ENCODE results near the gene ELMO1. TPM values are rescaled to one million over a fixed set of nuclear protein-coding genes. Genes with fewer than 3 reads are reported as not detected.

ELMO1 gene
- total and polyA plus RNA-seq, 2 of the 13 experiments (the other 11 are each of a cell fraction or from before 2014, with no cell fraction given): 0.11 to 0.17 TPM

DNA sequence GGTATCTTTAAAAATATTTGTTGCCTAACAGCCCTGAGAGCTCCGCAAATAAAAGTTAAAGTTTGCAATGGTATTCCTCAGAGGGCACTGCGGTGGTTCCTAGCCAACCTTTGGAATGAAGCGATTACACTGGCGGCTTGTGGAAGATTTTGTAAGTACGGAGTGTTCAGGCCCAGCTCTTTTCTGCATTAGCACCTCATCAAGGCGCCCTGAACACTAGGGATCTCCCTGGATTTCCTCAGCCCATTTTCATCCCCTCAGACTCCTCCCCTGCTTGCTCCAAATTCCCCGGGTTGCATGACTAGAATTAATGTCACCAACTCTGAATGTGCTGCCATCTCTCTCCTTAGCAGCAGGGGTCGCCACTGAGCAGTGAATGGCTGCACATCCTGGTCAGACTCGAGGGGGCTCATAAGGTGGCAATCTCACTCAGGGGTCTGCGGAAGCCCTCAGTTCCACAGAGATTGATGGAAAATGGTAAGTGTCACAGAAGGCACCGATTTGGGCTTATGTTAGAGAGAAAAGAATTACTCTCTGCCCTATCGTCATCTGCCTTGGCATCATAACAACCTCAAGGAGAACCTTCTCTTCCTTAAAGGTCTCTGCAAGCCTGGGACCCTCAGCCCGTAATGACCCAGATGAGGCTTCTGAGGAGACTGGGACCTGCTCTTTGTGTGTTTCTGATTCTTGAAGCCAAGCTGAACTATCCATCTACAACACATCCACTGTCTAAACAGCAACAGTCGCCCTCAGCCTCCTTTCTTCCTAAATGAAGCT, 461.5 kb downstream of the ELMO1 start (continued):
- TF ChIP-seq, protein P1, sequence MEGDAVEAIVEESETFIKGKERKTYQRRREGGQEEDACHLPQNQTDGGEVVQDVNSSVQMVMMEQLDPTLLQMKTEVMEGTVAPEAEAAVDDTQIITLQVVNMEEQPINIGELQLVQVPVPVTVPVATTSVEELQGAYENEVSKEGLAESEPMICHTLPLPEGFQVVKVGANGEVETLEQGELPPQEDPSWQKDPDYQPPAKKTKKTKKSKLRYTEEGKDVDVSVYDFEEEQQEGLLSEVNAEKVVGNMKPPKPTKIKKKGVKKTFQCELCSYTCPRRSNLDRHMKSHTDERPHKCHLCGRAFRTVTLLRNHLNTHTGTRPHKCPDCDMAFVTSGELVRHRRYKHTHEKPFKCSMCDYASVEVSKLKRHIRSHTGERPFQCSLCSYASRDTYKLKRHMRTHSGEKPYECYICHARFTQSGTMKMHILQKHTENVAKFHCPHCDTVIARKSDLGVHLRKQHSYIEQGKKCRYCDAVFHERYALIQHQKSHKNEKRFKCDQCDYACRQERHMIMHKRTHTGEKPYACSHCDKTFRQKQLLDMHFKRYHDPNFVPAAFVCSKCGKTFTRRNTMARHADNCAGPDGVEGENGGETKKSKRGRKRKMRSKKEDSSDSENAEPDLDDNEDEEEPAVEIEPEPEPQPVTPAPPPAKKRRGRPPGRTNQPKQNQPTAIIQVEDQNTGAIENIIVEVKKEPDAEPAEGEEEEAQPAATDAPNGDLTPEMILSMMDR (CRISPR knock-in tag; IDR thresholded peaks at IDR 0.05): peak; percentile 89
- no peak for TF ChIP-seq ZNF326 (CRISPR knock-in tag; IDR thresholded peaks at IDR 0.05; ENCODE audit: borderline replicate concordance)
- TF ChIP-seq ZNF496 (CRISPR knock-in tag; IDR thresholded peaks at IDR 0.05; ENCODE audit: insufficient replicate concordance): no peak
- TF ChIP-seq ZBTB38 (CRISPR knock-in tag; IDR thresholded peaks at IDR 0.05): peak; percentile 68; the same call in 1 of the 2 replicates
- no peak for TF ChIP-seq ZNF615 (CRISPR knock-in tag; IDR thresholded peaks at IDR 0.05; ENCODE audit: borderline replicate concordance)
- TF ChIP-seq ZNF253 (CRISPR knock-in tag; IDR thresholded peaks at IDR 0.05; ENCODE audit: borderline replicate concordance): no peak
- no peak for TF ChIP-seq ZNF33B (CRISPR knock-in tag; IDR thresholded peaks at IDR 0.05)
- TF ChIP-seq GATA4 (IDR thresholded peaks at IDR 0.05; ENCODE audit: borderline replicate concordance, low read depth): no peak
- TF ChIP-seq CREM (IDR thresholded peaks at IDR 0.05): no peak
- TF ChIP-seq CREM (CRISPR knock-in tag; IDR thresholded peaks at IDR 0.05): no peak
- TF ChIP-seq ZSCAN29 (CRISPR knock-in tag; conservative IDR thresholded peaks at IDR 0.05): no peak
- TF ChIP-seq PRPF4 (IDR thresholded peaks at IDR 0.05; ENCODE audit: low read depth, low read length, poor library complexity, severe bottlenecking): peak; percentile 20
- no peak for TF ChIP-seq ZNF143 (CRISPR knock-in tag; IDR thresholded peaks at IDR 0.05)
- TF ChIP-seq KDM5A (IDR thresholded peaks at IDR 0.05; ENCODE audit: borderline replicate concordance, low read length): no peak
- peak; percentile 36; the same call in 1 of the 2 replicates for TF ChIP-seq FOSL2 (CRISPR knock-in tag; IDR thresholded peaks at IDR 0.05)

Measured in HepG2 (cell line).